H1 (cell line): ENCODE measurements around the gene CEP76. TPM values are rescaled to one million over a fixed set of nuclear protein-coding genes. Genes with fewer than 3 reads are reported as not detected.

Experiments used
- CTCF ChIA-PET: fragments of 300-600 bp; sonication (Branson Sonifier 250); formaldehyde crosslinking; loops from one replicate; lab custom pipeline; 2021; ENCODE audit not compliant: partially characterized antibody; lab: Charles Lee
- POLR2A ChIA-PET: fragments of 300-600 bp; sonication (Branson Sonifier 250); formaldehyde crosslinking; loops from one replicate; lab custom pipeline; 2021; ENCODE audit warnings: inconsistent platforms; ENCODE audit not compliant: partially characterized antibody; lab: Charles Lee
- DNase-seq, 2 experiments: peaks; one replicate each; pipeline versions ENCODE4 v3.0.0 to v3.0.0-alpha.2; 2010 to 2022; ENCODE audit warnings: low spot score in 2 of 2, low read depth in 1 of 2, mixed read lengths in 1 of 2
- FAIRE-seq: peaks from 2 replicates; lab custom pipeline; 2011; peaks lifted over from hg19 to GRCh38; lab: Jason Lieb, UNC
- H2AFZ ChIP-seq: 2 replicates; pipeline ENCODE4 v1.8.1; 2012; ENCODE audit warnings: low read length, inconsistent platforms
- H2AK5ac ChIP-seq: 2 replicates; pipeline ENCODE4 v1.6.1; 2013; ENCODE audit warnings: low read depth, low read length
- H2BK120ac ChIP-seq: replicated peaks from 2 replicates; pipeline ENCODE3; 2013; ENCODE audit warnings: low read depth, low read length, inconsistent platforms
- H2BK12ac ChIP-seq: 2 replicates; pipeline ENCODE4 v1.6.1; 2013; ENCODE audit warnings: low read depth, low read length
- H2BK15ac ChIP-seq: 2 replicates; pipeline ENCODE4 v1.6.1; 2013; ENCODE audit warnings: low read length
- H2BK20ac ChIP-seq: 2 replicates; pipeline ENCODE4 v1.6.1; 2013; ENCODE audit warnings: low read length
- H2BK5ac ChIP-seq: 2 replicates; pipeline ENCODE4 v1.6.1; 2013; ENCODE audit warnings: low read depth, low read length
- H3K14ac ChIP-seq: 2 replicates; pipeline ENCODE4 v1.6.1; 2013; ENCODE audit warnings: inconsistent platforms; ENCODE audit not compliant: insufficient read length
- H3K18ac ChIP-seq: 2 replicates; pipeline ENCODE4 v1.6.1; 2013; ENCODE audit warnings: low read length; ENCODE audit errors: extremely low read depth
- H3K23ac ChIP-seq: 2 replicates; pipeline ENCODE4 v1.6.1; 2013; ENCODE audit warnings: inconsistent platforms; ENCODE audit not compliant: insufficient read length
- H3K23me2 ChIP-seq: 2 replicates; pipeline ENCODE4 v1.6.1; 2013; ENCODE audit warnings: low read depth, low read length
- H3K27ac ChIP-seq: 2 replicates; pipeline ENCODE4 v1.6.1; 2011; ENCODE audit warnings: low read depth, low read length, inconsistent platforms
- H3K27me3 ChIP-seq, 4 experiments: replicated peaks in 1 of 4; 1 replicate in 1 of 4; 2 replicates in 3 of 4; pipeline versions ENCODE4 v1.6.1 to v1.8.1; 2011 to 2013; ENCODE audit warnings: low read length in 3 of 4, mild to moderate bottlenecking in 3 of 4, inconsistent platforms in 2 of 4, mixed read lengths in 2 of 4, moderate library complexity in 1 of 4; ENCODE audit not compliant: control insufficient read depth in 3 of 4, insufficient read depth in 3 of 4; ENCODE audit errors: extremely low read depth in 1 of 4
- H3K36me3 ChIP-seq, 4 experiments: 2 replicates each; pipeline versions ENCODE4 v1.6.1 to v1.8.1; 2011 to 2013; ENCODE audit warnings: mild to moderate bottlenecking in 4 of 4, low read length in 3 of 4, moderate library complexity in 2 of 4, control low read depth in 1 of 4, inconsistent platforms in 1 of 4; ENCODE audit not compliant: insufficient read depth in 4 of 4, control insufficient read depth in 2 of 4
- H3K4ac ChIP-seq: replicated peaks from 2 replicates; pipeline ENCODE3; 2013; ENCODE audit warnings: low read length, low read depth, mixed read lengths, inconsistent platforms; ENCODE audit not compliant: insufficient read length
- H3K4me1 ChIP-seq, 4 experiments: replicated peaks in 1 of 4; 1 replicate in 1 of 4; 2 replicates in 3 of 4; pipeline versions ENCODE4 v1.6.1 to v1.8.1; 2011 to 2013; ENCODE audit warnings: low read length in 3 of 4, inconsistent platforms in 2 of 4, mixed read lengths in 1 of 4; ENCODE audit not compliant: insufficient read depth in 4 of 4, control insufficient read depth in 3 of 4
- H3K4me2 ChIP-seq, 2 experiments: 2 replicates each; pipeline versions ENCODE4 v1.6.1 to v1.8.1; 2011 to 2013; ENCODE audit warnings: low read depth in 2 of 2, low read length in 2 of 2, control low read depth in 1 of 2, inconsistent platforms in 1 of 2, mild to moderate bottlenecking in 1 of 2; ENCODE audit not compliant: insufficient read depth in 1 of 2
- H3K4me3 ChIP-seq, 4 experiments: fragments of 200-600, 300-600 bp in 1 of 4; sonication (generic), shearing (Covaris generic), sonication (Bioruptor Twin) in 1 of 4; 2 replicates each; pipeline versions ENCODE4 v1.5.1 to v1.8.1; 2011 to 2016; ENCODE audit warnings: low read length in 4 of 4, low read depth in 3 of 4, control low read depth in 2 of 4, inconsistent platforms in 2 of 4, mild to moderate bottlenecking in 2 of 4, mixed read lengths in 1 of 4, moderate library complexity in 1 of 4; ENCODE audit not compliant: insufficient read depth in 2 of 4; ENCODE audit errors: extremely low read depth in 1 of 4
- H3K56ac ChIP-seq: replicated peaks from 2 replicates; pipeline ENCODE3; 2013; ENCODE audit warnings: low read depth, mild to moderate bottlenecking, mixed read lengths, low read length, inconsistent platforms; ENCODE audit not compliant: insufficient read length
- H3K79me1 ChIP-seq: 2 replicates; pipeline ENCODE4 v1.6.1; 2013; ENCODE audit warnings: low read depth, low read length, control low read depth
- H3K79me2 ChIP-seq, 2 experiments: 2 replicates each; pipeline versions ENCODE4 v1.6.1 to v1.8.1; 2012 to 2013; ENCODE audit warnings: low read length in 2 of 2, mild to moderate bottlenecking in 2 of 2, inconsistent platforms in 1 of 2; ENCODE audit not compliant: insufficient read depth in 2 of 2, control insufficient read depth in 1 of 2
- H3K9ac ChIP-seq, 4 experiments: replicated peaks in 1 of 4; 1 replicate in 1 of 4; 2 replicates in 3 of 4; pipeline versions ENCODE4 v1.6.1 to v1.8.1; 2011 to 2013; ENCODE audit warnings: low read depth in 3 of 4, low read length in 3 of 4, control low read depth in 2 of 4, mild to moderate bottlenecking in 2 of 4, moderate library complexity in 2 of 4, inconsistent platforms in 1 of 4; ENCODE audit errors: extremely low read depth in 1 of 4
- H3K9me3 ChIP-seq, 2 experiments: 2 replicates each; pipeline versions ENCODE4 v1.6.1 to v1.8.1; 2012 to 2013; ENCODE audit warnings: mild to moderate bottlenecking in 2 of 2, moderate library complexity in 2 of 2, control low read depth in 1 of 2, inconsistent platforms in 1 of 2, low read depth in 1 of 2, low read length in 1 of 2, mixed read lengths in 1 of 2; ENCODE audit not compliant: insufficient read depth in 2 of 2
- H4K20me1 ChIP-seq, 2 experiments: replicated peaks in 1 of 2; 2 replicates each; pipeline versions ENCODE3 to v1.8.1; 2011 to 2013; ENCODE audit warnings: inconsistent platforms in 2 of 2, low read length in 2 of 2, mild to moderate bottlenecking in 1 of 2; ENCODE audit not compliant: insufficient read depth in 2 of 2, control insufficient read depth in 1 of 2
- H4K5ac ChIP-seq: 2 replicates; pipeline ENCODE4 v1.6.1; 2013; ENCODE audit warnings: low read length, low read depth, mixed read lengths, inconsistent platforms; ENCODE audit not compliant: insufficient read length
- H4K8ac ChIP-seq: 2 replicates; pipeline ENCODE4 v1.8.0; 2013; ENCODE audit warnings: mild to moderate bottlenecking, moderate library complexity, low read length, inconsistent platforms; ENCODE audit not compliant: insufficient read depth; ENCODE audit errors: extremely low read depth
- H4K91ac ChIP-seq: replicated peaks from 2 replicates; pipeline ENCODE3; 2013; ENCODE audit warnings: low read length, mixed read lengths, inconsistent platforms; ENCODE audit not compliant: insufficient read length
- CEBPB ChIP-seq: IDR thresholded peaks from 2 replicates; pipeline ENCODE4 v1.6.1; 2012; ENCODE audit warnings: low read depth, low read length
- EP300 ChIP-seq, 2 experiments: IDR thresholded peaks; 1 replicate in 1 of 2; 2 replicates in 1 of 2; pipeline ENCODE4 v1.6.1; 2011 to 2012; ENCODE audit warnings: low read depth in 2 of 2, low read length in 2 of 2, mild to moderate bottlenecking in 2 of 2, borderline replicate concordance in 1 of 2, inconsistent platforms in 1 of 2, moderate library complexity in 1 of 2
- FOSL1 ChIP-seq: IDR thresholded peaks from 2 replicates; pipeline ENCODE4 v1.6.1; 2011; ENCODE audit warnings: mild to moderate bottlenecking, low read depth, low read length, moderate library complexity; ENCODE audit not compliant: insufficient read depth
- HDAC6 ChIP-seq: IDR thresholded peaks from one replicate; pipeline ENCODE4 v1.7.1; 2012; ENCODE audit warnings: low read depth, mild to moderate bottlenecking, inconsistent platforms, low read length, moderate library complexity
- NRF1 ChIP-seq: IDR thresholded peaks from 2 replicates; pipeline ENCODE4 v1.6.1; 2011; ENCODE audit warnings: mild to moderate bottlenecking, low read depth, low read length, improper control_type of control experiment
- RFX5 ChIP-seq: IDR thresholded peaks from 2 replicates; pipeline ENCODE4 v1.6.1; 2011; ENCODE audit warnings: low read depth, low read length, improper control_type of control experiment, borderline replicate concordance
- SAP30 ChIP-seq: fragments of 300-600 bp; sonication (generic); IDR thresholded peaks from 2 replicates; pipeline ENCODE4 v1.7.1; 2012; ENCODE audit warnings: low read length, moderate library complexity, mild to moderate bottlenecking, inconsistent platforms; ENCODE audit not compliant: insufficient read depth, insufficient replicate concordance
- TCF12 ChIP-seq: IDR thresholded peaks from 2 replicates; pipeline ENCODE4 v1.6.1; 2011; ENCODE audit warnings: low read depth, mild to moderate bottlenecking, low read length
- WGBS, 2 experiments: shearing (Covaris generic) in 1 of 2; methylation state at CpG; one replicate each; pipeline versions ENCODE4 v1.1.6 to v1.1.7; 2013 to 2015; ENCODE audit warnings: low lambda C conversion rate in 2 of 2, mixed read lengths in 2 of 2, inconsistent platforms in 1 of 2, low coverage in 1 of 2, missing lambda C conversion rate in 1 of 2; ENCODE audit not compliant: insufficient replicate concordance in 2 of 2, insufficient coverage in 1 of 2, insufficient read length in 1 of 2; ENCODE audit errors: extremely low coverage in 1 of 2, missing lambda C conversion rate in 1 of 2; 5-methylcytosine and 5-hydroxymethylcytosine counted together
- polyA plus RNA-seq, 7 experiments: library from polyadenylated mRNA; depleted of rRNA in 3 of 7; stranded (reverse) in 5 of 7; unstranded in 2 of 7; fragments of >200 nt in 5 of 7; fragments of 200-250 nt in 2 of 7; gene quantifications; 1 replicate in 5 of 7; 2 replicates in 1 of 7; 4 replicates in 1 of 7; pipeline versions ENCODE4 v1.2.1 to v1.2.3, GENCODE V29; 2011 to 2013; ENCODE audit warnings: missing spikeins in 2 of 7, mixed read lengths in 2 of 7
- total RNA-seq: library from RNA; stranded (reverse); fragmentation: NEBNext Ultra II Directional; extraction: Animal tissue kit (Norgen Biotek cat#: 25700); gene quantifications from 2 replicates; pipeline ENCODE4 v1.2.1, GENCODE V29; 2021
- TF ChIP-seq, protein P1 (sequence below): IDR thresholded peaks from 2 replicates; pipeline ENCODE4 v1.6.1; 2011; ENCODE audit warnings: low read depth, mild to moderate bottlenecking, low read length; ENCODE audit not compliant: insufficient read depth
- TF ChIP-seq, protein P2 (sequence below): IDR thresholded peaks from 2 replicates; pipeline ENCODE4 v1.6.1; 2012; ENCODE audit warnings: low read length, inconsistent platforms

CEP76 gene
- total and polyA plus RNA-seq, 2 of the 8 experiments (the other 6 are each of a cell fraction or from before 2014, with no cell fraction given) = 9.0 to 18.1 TPM

DNA sequence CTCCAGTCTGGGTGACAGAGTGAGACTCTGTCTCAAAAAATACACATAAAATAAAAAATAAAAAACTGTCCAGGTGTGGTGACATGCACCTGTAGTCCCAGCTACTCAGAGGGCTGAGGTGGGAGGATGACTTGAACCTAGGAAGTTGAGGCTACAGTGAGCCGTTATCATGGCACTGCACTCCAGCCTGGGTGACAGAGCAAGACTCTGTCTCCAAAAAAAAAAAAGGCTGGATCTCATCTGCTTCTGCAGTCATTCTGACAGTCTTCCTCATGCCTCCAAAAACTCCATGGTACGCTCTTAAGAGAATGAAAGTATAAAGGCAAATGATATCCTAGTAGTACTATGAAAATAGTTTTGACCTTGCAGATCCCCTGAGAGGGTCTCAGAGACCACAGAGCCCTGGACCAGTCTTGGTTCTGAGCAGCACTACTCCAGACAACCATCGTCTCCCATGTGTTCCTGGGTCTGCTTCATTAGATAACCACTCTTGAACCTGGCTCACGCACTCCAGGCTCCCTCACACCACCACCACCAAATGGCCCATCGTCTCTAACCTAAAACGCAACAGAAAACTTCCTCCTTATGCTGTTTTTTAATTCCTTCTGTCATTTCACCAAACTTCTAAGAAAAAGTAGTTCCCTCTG is 70.6 kb downstream of the CEP76 start:
- no peak for FAIRE-seq
- no peaks in the 10 kb centered on the region for H3K79me2 ChIP-seq
- H3K9ac ChIP-seq = no peak overlapping the region
- TF ChIP-seq FOSL1 (no peak), CEBPB (no peak), HDAC6 (no peak), NRF1 (no peak), RFX5 (no peak), EP300 (IDR thresholded peaks at IDR 0.05; ENCODE audit: borderline replicate concordance in 1 of 2, low read depth in 2 of 2, low read length in 2 of 2) (no peak), TCF12 (no peak), SAP30 (no peak)
- TF ChIP-seq, protein P1, sequence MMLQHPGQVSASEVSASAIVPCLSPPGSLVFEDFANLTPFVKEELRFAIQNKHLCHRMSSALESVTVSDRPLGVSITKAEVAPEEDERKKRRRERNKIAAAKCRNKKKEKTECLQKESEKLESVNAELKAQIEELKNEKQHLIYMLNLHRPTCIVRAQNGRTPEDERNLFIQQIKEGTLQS = no peak
- TF ChIP-seq, protein P2, sequence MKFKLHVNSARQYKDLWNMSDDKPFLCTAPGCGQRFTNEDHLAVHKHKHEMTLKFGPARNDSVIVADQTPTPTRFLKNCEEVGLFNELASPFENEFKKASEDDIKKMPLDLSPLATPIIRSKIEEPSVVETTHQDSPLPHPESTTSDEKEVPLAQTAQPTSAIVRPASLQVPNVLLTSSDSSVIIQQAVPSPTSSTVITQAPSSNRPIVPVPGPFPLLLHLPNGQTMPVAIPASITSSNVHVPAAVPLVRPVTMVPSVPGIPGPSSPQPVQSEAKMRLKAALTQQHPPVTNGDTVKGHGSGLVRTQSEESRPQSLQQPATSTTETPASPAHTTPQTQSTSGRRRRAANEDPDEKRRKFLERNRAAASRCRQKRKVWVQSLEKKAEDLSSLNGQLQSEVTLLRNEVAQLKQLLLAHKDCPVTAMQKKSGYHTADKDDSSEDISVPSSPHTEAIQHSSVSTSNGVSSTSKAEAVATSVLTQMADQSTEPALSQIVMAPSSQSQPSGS = no peak

More for the DNA sequence above, 70.6 kb downstream of the CEP76 start:
- Histone ChIP-seq H4K8ac (no peak overlapping the region; the same call in 1 of the 2 replicates), H2BK5ac (no peak overlapping the region), H3K14ac (no peak overlapping the region), H3K36me3 (no peaks in the 10 kb centered on the region), H2BK15ac (no peak overlapping the region), H3K27me3 (no peaks in the 10 kb centered on the region), H2BK20ac (no peak overlapping the region), H3K4me1 (no peaks in the 10 kb centered on the region), H3K4me3 (no peak overlapping the region), H3K4me2 (no peak overlapping the region), H4K91ac (no peak overlapping the region), H2BK120ac (no peak overlapping the region), H3K18ac (no peak overlapping the region), H2AFZ (no peak overlapping the region), H3K27ac (no peak overlapping the region), H2BK12ac (no peak overlapping the region), H4K5ac (no peak overlapping the region), H3K4ac (no peak overlapping the region), H3K23me2 (no peaks in the 10 kb centered on the region), H3K9me3 (no peaks in the 10 kb centered on the region), H3K23ac (no peak overlapping the region), H4K20me1 (no peaks in the 10 kb centered on the region), H3K79me1 (no peaks in the 10 kb centered on the region), H2AK5ac (no peak overlapping the region), H3K56ac (no peak overlapping the region)
- POLR2A ChIA-PET = interaction anchor here (0.6 kb wide), 1 partner anchor 71 kb away, joined by 3 read pairs; the partner anchor contains the start of genes CEP76 and PSMG2
- CTCF ChIA-PET = no interaction called here
- WGBS, 2 experiments = 78% methylated on average over 6 of the region's 6 CpGs; no CpG with 5 or more reads in 1 of the 2 experiments
- DNase-seq = no peak
